ENCODE measurements around the gene THRA.

- TF ChIP-seq CTCF (IDR thresholded peaks at IDR 0.05): no peak
- no peak for TF ChIP-seq POLR2AphosphoS5 (IDR thresholded peaks at IDR 0.05)
These were observed 32.1 kb downstream of the THRA start for GRCh38 chr17:40094874-40095273.

Data from suprapubic skin (tissue), 3 donors.